HG03571 (cell line): ENCODE results near the gene MBD4.

Source experiments
- ATAC-seq: cut with Tn5 transposase; IDR thresholded peaks from one replicate; pipeline ENCODE4 v1.9.1; 2021; ENCODE audit not compliant: unreplicated experiment

Gene MBD4

DNA sequence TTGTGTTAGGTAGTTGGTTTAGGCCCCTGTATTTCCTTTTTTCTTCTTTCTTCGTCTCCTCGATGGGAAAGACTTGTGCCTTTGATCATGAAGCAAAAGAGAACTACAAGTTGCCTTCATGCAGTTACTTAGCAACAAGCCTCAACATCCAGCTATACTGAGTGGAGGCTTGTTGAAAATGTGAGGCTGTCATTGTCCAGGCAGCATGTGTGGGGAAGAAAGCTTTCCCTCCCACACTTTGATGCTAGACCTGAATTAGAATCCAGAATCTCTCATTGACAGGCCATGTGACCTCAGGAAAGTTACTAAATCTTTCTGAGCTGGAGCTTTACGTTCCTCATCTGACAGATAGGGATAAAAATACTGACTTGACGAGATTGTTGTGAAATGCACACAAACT, 24.0 kb upstream of the MBD4 start:
- ATAC-seq, result no peak

GRCh38 chr3:129463094-129463493, 23.3 kb upstream of the MBD4 start:
- no peak for ATAC-seq

DNA sequence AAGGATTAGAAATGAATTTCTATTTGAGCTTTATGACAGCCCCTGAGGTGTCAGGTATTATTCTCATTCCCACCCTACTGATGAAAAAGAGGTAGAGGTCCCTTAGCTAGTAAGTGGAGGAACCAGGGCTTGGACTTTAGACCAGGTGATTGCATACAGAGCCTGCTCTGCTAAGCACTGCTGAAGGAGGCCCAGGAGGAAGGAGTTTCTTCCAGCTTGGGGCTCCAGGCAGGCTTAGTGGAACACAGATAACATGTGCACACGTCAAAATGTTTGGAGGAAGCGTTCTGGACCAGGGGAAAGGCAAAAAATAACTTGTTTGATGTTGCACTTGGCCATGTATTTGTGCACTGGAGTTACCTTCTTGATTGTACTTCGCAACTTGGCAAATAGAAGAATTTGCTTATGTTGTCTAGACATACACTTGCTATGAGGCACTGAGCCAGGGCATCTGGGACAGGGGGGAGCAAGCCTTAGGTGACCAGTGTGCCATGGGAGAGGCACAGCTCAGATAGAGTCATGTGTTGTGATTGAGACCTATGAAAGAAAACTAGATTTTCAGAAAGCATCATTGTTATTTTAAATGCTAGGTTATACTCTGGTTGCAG, 22.7 kb upstream of the MBD4 start:
- no peak for ATAC-seq

DNA sequence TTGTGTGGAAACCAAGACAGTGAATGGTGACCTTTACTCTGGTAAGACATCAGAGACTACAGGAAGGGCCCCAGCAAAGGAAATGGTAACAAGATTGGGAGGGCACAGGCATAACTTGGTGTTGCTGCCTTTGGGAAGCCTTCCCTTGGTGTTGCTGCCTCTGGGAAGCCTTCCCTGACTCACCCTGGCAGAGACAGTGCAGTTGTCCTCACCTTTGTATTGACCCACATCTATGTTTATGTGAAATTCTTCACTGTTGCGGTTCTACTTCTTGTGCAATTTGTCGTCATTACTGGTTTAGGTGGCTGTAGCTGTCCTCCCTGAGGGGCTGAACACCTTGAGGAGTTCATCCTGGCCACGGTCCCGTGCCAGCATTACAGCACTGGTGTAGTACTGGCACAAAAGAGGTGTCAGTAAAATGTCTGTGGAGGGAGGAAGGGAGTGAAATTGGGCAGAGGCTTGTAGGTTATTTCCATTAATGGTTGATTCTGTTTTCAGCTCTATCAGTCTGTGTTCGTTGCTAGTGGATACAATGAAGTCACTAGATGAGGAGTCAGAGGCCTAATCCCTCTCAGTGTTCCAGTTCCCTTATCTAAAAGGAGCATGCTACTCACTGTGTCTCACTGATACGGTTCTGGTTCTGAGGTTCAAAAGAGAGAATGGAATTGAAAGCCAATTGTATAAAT, 21.9 kb upstream of the MBD4 start:
- no peak for ATAC-seq

DNA sequence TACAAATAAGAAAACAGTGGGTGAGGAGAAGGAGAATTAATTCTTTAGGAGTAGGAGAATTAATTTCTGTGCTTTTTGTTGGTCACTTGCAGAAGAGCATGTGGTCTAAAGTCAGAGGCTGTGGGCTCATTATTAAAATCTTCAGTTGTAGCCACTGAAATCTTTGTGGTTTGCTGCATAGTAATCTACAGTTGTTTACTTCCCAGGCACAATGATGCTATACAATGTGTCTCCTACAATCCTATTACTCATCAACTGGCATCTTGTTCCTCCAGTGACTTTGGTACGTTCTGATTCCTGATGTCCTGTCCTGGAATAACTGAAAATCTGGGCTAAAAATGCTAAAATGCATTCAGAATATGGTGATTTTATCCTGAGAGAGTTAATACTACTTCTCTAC, 21.3 kb upstream of the MBD4 start:
- no peak for ATAC-seq

- ATAC-seq, result no peak
Measured at GRCh38 chr3:129460572-129460971, 20.8 kb upstream of the MBD4 start.

GRCh38 chr3:129460155-129460554, 20.4 kb upstream of the MBD4 start:
- no peak for ATAC-seq

- ATAC-seq, result no peak
Measured at GRCh38 chr3:129453732-129454131, 14.0 kb upstream of the MBD4 start.

DNA sequence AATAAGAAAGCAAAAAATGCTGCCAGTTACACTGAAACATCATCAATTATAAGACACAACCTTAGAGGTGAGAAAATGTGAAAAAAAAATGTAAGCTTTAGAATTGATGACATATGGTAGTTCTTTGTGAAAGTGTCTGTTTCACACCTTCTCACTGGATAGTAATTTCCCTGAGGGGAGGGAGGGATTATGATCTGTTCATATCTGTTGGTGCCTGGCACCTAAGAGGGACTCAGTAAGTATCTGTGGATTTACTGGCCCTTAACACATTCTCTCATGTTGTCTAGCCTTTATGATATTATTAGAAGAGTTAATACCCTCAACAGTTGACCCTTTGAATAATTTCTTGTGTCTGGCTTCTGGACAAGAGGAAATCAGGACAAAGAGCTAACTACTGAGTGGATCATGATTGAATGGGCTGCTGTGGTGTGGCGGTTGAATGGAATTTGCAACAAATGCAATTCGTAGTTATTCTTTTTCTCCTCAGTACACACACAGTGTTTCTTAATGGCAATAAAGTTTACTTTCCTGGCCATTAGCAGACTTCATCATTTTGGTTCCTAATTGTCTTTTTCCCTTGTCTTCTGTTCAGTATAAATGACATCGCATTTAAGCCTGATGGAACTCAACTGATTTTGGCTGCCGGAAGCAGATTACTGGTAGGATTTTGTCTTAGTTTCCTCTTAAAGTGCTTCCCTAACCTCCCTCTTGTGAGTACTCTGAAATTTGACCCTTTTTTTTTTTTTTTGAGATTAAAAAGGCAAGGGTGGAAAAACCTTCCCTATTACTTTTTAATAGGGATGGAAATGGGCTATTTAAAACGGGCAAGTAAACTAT, 9.7 kb upstream of the MBD4 start:
- no peak for ATAC-seq

GRCh38 chr3:129448186-129448895, 8.6 kb upstream of the MBD4 start:
- ATAC-seq, result no peak

- ATAC-seq, result no peak
Measured at GRCh38 chr3:129446926-129447325, 7.2 kb upstream of the MBD4 start.

GRCh38 chr3:129445471-129445870, 5.7 kb upstream of the MBD4 start:
- no peak for ATAC-seq

GRCh38 chr3:129442947-129443346, 3.2 kb upstream of the MBD4 start:
- no peak for ATAC-seq

DNA sequence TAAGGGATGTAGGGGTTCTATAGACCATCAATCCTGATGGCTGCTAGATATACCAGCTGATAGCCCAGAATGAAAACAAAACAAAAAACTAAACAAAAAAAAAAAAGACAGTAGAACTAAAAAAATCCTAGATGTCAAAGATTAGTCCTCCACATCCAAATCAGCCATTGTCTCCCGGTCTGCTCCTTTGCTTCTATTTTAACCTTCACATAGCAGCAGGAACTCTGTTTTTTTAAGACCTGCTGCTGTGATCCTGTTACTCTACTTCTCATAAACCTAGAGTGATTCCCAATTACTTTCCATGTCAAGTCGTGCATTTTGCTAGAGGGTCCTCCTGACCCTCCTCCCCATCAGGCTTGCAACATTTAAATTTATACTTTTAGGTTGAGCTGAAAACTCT, 2.7 kb upstream of the MBD4 start:
- ATAC-seq, result no peak

- no peak for ATAC-seq
Measured at GRCh38 chr3:129441782-129442181, 2.0 kb upstream of the MBD4 start.

DNA sequence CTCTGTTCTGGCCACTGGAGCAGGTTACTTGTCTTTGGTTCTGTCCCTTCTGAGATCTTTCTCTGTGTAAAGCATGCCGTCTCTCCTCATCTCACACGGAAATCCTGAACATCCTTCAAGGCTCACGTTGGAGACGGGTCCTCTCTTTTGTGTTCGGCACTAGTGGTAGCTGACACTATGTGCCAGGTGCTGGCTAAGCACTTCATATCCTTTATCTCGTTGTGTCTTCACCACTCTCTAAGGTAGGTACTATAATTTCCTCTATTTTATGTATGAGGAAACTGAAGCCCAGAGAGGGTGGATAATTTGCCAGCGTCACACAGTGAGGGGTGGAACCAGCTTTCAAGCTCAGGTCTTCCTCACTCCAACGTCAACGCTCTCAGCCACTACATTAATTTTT, 1.5 kb upstream of the MBD4 start:
- ATAC-seq, result no peak

GRCh38 chr3:129440618-129441190, 956 bp upstream of the MBD4 start:
- ATAC-seq, result no peak

DNA sequence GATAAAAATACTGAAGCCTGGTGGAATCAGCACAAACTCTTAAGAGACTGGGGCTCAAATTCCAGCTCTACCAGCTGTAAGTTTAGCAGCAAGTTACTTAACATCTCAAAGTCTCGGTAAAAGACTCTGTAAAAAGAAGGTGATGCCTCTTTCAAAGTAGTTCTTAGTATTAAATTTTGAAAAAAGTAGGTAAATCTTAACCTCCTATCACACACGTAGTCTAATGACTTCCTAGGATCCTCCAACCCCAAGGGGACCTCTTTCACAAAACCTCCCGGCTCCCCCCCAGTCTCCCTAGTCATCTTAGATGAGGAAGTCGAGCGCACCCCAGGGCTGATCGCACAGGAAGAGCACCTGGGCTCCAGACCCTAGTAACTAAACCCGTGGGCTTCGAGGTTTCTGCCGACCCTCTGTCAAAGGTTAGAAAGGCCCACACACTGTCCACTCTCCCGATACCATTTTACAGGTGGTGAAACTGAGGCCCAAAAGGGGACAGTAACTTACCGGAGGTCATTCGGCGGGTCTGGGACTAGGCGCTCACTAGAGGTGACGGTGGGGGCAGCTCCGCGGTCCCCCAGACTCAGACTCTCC, 427 bp downstream of the MBD4 start:
- peak; percentile 7 for ATAC-seq

- no peak for ATAC-seq
Measured at GRCh38 chr3:129435367-129435766, 4.4 kb downstream of the MBD4 start.

DNA sequence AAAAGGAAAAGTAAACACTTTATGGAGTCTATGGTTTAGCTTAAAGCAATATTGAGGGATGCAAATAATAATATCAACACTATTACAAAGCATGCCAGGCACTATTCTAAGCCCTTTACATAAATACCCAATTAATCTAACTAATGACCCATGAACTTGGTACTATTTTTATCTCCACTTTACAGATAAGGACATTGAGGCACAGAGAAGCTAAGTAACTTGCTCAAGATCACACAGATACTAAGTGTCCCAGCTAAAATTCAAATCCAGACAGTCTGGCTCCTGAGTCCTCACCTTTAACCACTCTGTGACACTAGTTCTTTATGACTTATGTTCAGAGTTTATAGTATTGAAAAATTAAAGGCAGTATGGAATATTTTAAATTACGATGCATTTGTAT, 5.6 kb downstream of the MBD4 start:
- no peak for ATAC-seq

DNA sequence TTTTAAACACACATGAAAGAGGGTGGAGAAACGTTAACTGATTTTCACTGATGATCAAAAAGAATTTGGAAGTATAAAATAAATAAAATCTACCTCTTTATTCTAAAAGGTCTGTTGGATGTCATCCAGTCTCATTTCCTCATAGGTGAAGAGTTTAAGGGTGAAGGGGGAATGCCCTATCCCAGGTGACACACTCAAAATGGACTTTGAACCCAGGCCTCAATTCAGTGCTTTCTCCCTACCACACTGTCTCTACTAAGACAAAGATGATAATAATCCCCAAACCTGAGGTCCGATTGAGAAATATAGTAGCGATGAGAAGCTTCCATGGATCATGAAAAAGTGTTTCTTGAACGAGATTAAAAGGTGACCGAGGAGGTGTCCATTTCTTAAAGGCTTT, 6.2 kb downstream of the MBD4 start:
- ATAC-seq, result no peak
